Naive thymus-derived CD4-positive, alpha-beta T cell (primary cell): Measurements from ENCODE around the gene NUTM2G. TPM values are rescaled to one million over a fixed set of nuclear protein-coding genes. Genes with fewer than 3 reads are reported as not detected.
"Not testable (repeated sequence)": the region's sequence is repeated elsewhere in the genome, so short reads cannot be mapped to it uniquely, and the experiment has no call there.

Experiments used
- ATAC-seq: fragments of 150-1000 bp; cut with Tn5 transposase; 2 replicates; pipeline ENCODE4 v1.10.0; 2021; ENCODE audit warnings: mild to moderate bottlenecking, moderate library complexity
- CTCF ChIA-PET: fragments of 350-600 bp; sonication (Branson Sonifier 250); formaldehyde crosslinking; loops from one replicate; lab custom pipeline; 2021; ENCODE audit warnings: antibody characterized with exemption; lab: Charles Lee
- POLR2A ChIA-PET: fragments of 350-600 bp; sonication (Branson Sonifier 250); formaldehyde crosslinking; loops from one replicate; lab custom pipeline; 2021; ENCODE audit warnings: antibody characterized with exemption, inconsistent platforms; lab: Charles Lee
- DNase-seq, 9 donors: peaks; one replicate each; pipeline versions ENCODE4 v3.0.0 to v3.0.0-alpha.2; 2020 to 2022; ENCODE audit warnings: mixed read lengths in 1 of 9
- H3K27ac ChIP-seq: one replicate; pipeline ENCODE4 v1.7.0; 2013; ENCODE audit warnings: mild to moderate bottlenecking, low read depth, low read length, moderate library complexity
- H3K27me3 ChIP-seq, 2 donors: one replicate each; pipeline ENCODE4 v1.7.0; 2013; ENCODE audit warnings: low read length in 2 of 2, mild to moderate bottlenecking in 2 of 2, moderate library complexity in 2 of 2; ENCODE audit not compliant: control insufficient read depth in 2 of 2, insufficient read depth in 2 of 2
- H3K36me3 ChIP-seq, 3 experiments: 1 replicate in 2 of 3; 2 replicates in 1 of 3; pipeline ENCODE4 v1.7.0; 2013; ENCODE audit warnings: low read length in 3 of 3, mild to moderate bottlenecking in 3 of 3, moderate library complexity in 1 of 3; ENCODE audit not compliant: insufficient read depth in 3 of 3, control insufficient read depth in 2 of 3
- H3K4me1 ChIP-seq, 2 donors: one replicate each; pipeline ENCODE4 v1.7.0; 2013; ENCODE audit warnings: low read length in 2 of 2, mild to moderate bottlenecking in 2 of 2, moderate library complexity in 1 of 2; ENCODE audit not compliant: control insufficient read depth in 2 of 2, insufficient read depth in 2 of 2
- H3K4me3 ChIP-seq: 2 replicates; pipeline ENCODE4 v1.7.0; 2013; ENCODE audit warnings: mild to moderate bottlenecking, low read length
- H3K9me3 ChIP-seq, 3 experiments: 1 replicate in 2 of 3; 2 replicates in 1 of 3; pipeline ENCODE4 v1.7.0; 2013; ENCODE audit warnings: low read length in 3 of 3; ENCODE audit not compliant: control insufficient read depth in 2 of 3
- H3K27ac Mint-ChIP-seq, 9 donors: one replicate each; pipeline ENCODE4 v1.8.0; 2020 to 2022; ENCODE audit warnings: mixed read lengths in 9 of 9, mild to moderate bottlenecking in 8 of 9, moderate library complexity in 5 of 9, inconsistent platforms in 2 of 9
- H3K27me3 Mint-ChIP-seq, 5 donors: one replicate each; pipeline ENCODE4 v1.8.0; 2021 to 2022; ENCODE audit warnings: mixed read lengths in 5 of 5, mild to moderate bottlenecking in 1 of 5
- H3K36me3 Mint-ChIP-seq, 5 donors: one replicate each; pipeline ENCODE4 v1.8.0; 2020 to 2022; ENCODE audit warnings: mixed read lengths in 5 of 5, mild to moderate bottlenecking in 3 of 5, inconsistent platforms in 1 of 5
- H3K4me1 Mint-ChIP-seq, 7 donors: one replicate each; pipeline ENCODE4 v1.8.0; 2020 to 2022; ENCODE audit warnings: mixed read lengths in 7 of 7, mild to moderate bottlenecking in 3 of 7, inconsistent platforms in 1 of 7
- H3K4me3 Mint-ChIP-seq, 10 donors: one replicate each; pipeline ENCODE4 v1.8.0; 2020 to 2022; ENCODE audit warnings: mild to moderate bottlenecking in 10 of 10, mixed read lengths in 10 of 10, moderate library complexity in 6 of 10, inconsistent platforms in 2 of 10
- H3K9me3 Mint-ChIP-seq, 11 donors: one replicate each; pipeline ENCODE4 v1.8.0; 2020 to 2022; ENCODE audit warnings: mixed read lengths in 11 of 11, mild to moderate bottlenecking in 4 of 11, inconsistent platforms in 1 of 11, moderate library complexity in 1 of 11
- intact Hi-C, 2 donors: fragments of 100-400 bp; cut with micrococcal nuclease; formaldehyde crosslinking; loops; one replicate each; pipeline ENCODE4 v1.15.1; 2023
- polyA plus RNA-seq, 2 donors: library from polyadenylated mRNA; unstranded; fragments of 300-500 nt; fragmentation: Illumina TruSeq; gene quantifications; one replicate each; pipeline ENCODE4 v1.2.3, GENCODE V29; 2021
- total RNA-seq, 6 experiments: library from RNA in 5 of 6; stranded (reverse) in 5 of 6; gene quantifications; 1 replicate in 5 of 6; 2 replicates in 1 of 6; pipeline ENCODE4 v1.2.3 and lab custom pipeline; 2021 to 2026

The NUTM2G gene
- total and polyA plus RNA-seq, 7 experiments from 2014 or later, result 0.12 to 0.29 TPM; not detected in 5

DNA sequence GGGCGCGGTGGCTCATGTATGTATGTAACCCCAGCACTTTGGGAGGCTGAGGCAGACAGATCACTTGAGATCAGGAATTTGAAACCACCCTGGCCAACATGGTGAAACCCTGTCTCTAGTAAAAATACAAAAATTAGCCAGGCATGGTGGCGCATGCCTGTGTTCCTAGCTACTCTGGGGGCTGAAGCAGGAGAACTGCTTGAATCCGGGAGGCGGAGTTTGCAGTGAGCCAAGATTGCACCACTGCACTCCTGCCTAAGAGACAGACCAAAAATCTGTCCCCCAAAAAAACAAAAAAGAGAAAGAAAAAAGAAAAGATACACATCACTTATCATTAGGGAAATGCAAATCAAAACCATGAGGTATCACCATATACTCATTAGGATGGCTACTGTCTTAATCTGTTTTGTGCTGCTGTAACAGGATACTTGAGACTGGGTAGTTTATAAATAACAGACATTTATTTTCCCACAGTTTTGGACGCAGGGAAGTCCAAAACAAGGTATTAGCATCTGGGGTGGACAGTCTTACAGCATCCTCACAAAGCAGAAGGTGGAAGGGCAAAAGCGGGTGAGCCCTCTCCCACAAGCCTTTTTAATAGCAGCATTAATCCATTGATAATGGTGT lies 55.0 kb downstream of the NUTM2G start:
- intact Hi-C loops, H3K27me3 Mint-ChIP-seq, H3K4me1 ChIP-seq, H3K4me3 Mint-ChIP-seq, H3K27me3 ChIP-seq, DNase-seq, H3K9me3 Mint-ChIP-seq, POLR2A ChIA-PET, H3K27ac ChIP-seq, CTCF ChIA-PET, H3K9me3 ChIP-seq, H3K4me3 ChIP-seq, H3K36me3 ChIP-seq, ATAC-seq, H3K27ac Mint-ChIP-seq: not testable (repeated sequence)
- peaks cover 4 to 36% (median 11%) of the 10 kb centered on the region in 7 donors for H3K4me1 Mint-ChIP-seq
- peaks cover 0 to 10% (median 1%) of the 10 kb centered on the region in 5 donors for H3K36me3 Mint-ChIP-seq

DNA sequence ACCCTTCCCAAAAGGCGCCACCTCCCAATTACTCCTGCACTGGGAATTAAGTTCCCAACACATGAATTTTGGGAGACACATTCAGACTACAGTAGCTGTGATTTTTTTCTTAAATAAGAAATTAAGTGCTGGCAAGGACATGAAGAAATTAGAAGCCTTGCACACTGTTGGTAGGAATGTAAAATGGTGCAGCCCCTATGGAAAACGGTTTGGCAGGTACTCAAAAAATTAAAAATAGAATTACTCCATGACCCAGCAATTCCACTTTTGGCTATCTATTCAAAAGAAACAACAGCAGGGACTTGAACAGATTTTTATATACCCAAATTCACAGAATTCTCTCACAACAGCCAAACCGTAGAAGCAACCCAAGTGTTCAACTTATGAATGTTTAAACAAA lies 55.5 kb downstream of the NUTM2G start:
- H3K27me3 ChIP-seq, H3K9me3 Mint-ChIP-seq, H3K4me1 ChIP-seq, H3K27ac Mint-ChIP-seq, H3K4me3 ChIP-seq, intact Hi-C loops, H3K36me3 ChIP-seq, POLR2A ChIA-PET, H3K9me3 ChIP-seq, H3K4me3 Mint-ChIP-seq, DNase-seq, H3K27ac ChIP-seq, CTCF ChIA-PET, H3K27me3 Mint-ChIP-seq, ATAC-seq: not testable (repeated sequence)
- Mint-ChIP-seq H3K4me1 (peaks cover 5 to 38% (median 11%) of the 10 kb centered on the region in 7 donors), H3K36me3 (peaks cover 0 to 11% (median 1%) of the 10 kb centered on the region in 5 donors)

DNA sequence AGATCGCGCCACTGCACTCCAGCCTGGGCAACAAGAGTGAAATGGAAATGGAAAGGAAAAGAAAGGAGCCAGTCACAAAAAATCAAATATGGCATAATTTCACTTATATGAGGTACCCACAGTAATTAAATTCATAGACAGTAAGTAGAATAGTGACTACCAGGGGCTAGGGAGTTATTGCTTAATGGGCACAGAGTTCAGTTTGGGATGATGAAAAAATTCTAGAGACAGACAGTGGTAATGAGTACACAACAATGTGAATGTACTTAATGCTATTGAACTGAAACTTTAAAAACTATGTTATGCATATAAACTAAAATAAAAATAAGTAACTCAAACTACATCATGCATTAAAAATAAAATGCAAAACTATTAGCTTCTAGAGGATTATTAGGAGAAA lies 56.2 kb downstream of the NUTM2G start:
- H3K36me3 Mint-ChIP-seq, result peaks cover 0 to 11% (median 1%) of the 10 kb centered on the region in 5 donors
- H3K4me1 Mint-ChIP-seq, result peaks cover 8 to 41% (median 14%) of the 10 kb centered on the region in 7 donors
- H3K9me3 ChIP-seq, POLR2A ChIA-PET, H3K36me3 ChIP-seq, H3K4me3 Mint-ChIP-seq, H3K27ac ChIP-seq, H3K9me3 Mint-ChIP-seq, H3K4me3 ChIP-seq, H3K27ac Mint-ChIP-seq, intact Hi-C loops, H3K4me1 ChIP-seq, CTCF ChIA-PET, DNase-seq, H3K27me3 Mint-ChIP-seq, H3K27me3 ChIP-seq, ATAC-seq: not testable (repeated sequence)

Other genes starting within 250 kb of the NUTM2G start
- 10 to 100 TPM; 10.7 to 33.8 (median 14.6) TPM for gene ZNF510, start 150.8 kb upstream of the NUTM2G start, total RNA-seq
- gene ZNF510, start 150.8 kb upstream of the NUTM2G start, polyA plus RNA-seq, result 10 to 100 TPM in 1 of 2 donors, 1 to 10 TPM in 1; 8.8 to 10.9 TPM
- 10 to 100 TPM in 2 of 5 experiments, 1 to 10 TPM in 3; 6.2 to 12.4 (median 8.2) TPM for gene ZNF782, start 74.3 kb upstream of the NUTM2G start, total RNA-seq
- gene ZNF782, start 74.3 kb upstream of the NUTM2G start, polyA plus RNA-seq, result 1 to 10 TPM; 1.5 to 2.3 TPM
- under 1 TPM in 2 of 5 experiments, not detected in 3; 0.21 to 0.24 TPM for gene CTSV, start 110.3 kb downstream of the NUTM2G start, total RNA-seq
- not detected for gene CTSV, start 110.3 kb downstream of the NUTM2G start, polyA plus RNA-seq